WTC11 (cell line): ENCODE results near the gene SLCO2A1. TPM values are rescaled to one million over a fixed set of nuclear protein-coding genes. Genes with fewer than 3 reads are reported as not detected.

Experiments
- ATAC-seq: fragments of 200-7000 bp; cut with Tn5 transposase; 2 replicates; pipeline ENCODE4 v1.10.0; 2021; ENCODE audit warnings: mild to moderate bottlenecking, moderate library complexity
- CTCF ChIA-PET: fragments of 300-600 bp; sonication (Branson Sonifier 250); formaldehyde crosslinking; loops from one replicate; lab custom pipeline; 2021; ENCODE audit warnings: antibody characterized with exemption; lab: Charles Lee
- POLR2A ChIA-PET: fragments of 350-600 bp; sonication (Branson Sonifier 250); formaldehyde crosslinking; loops from one replicate; lab custom pipeline; 2021; ENCODE audit warnings: antibody characterized with exemption; lab: Charles Lee
- DNase-seq: peaks from one replicate; pipeline ENCODE4 v3.0.0; 2021; ENCODE audit warnings: low spot score
- H3K27ac Mint-ChIP-seq: 2 replicates; pipeline ENCODE4 v1.8.0; 2021; ENCODE audit warnings: mixed read lengths
- H3K27me3 Mint-ChIP-seq: 2 replicates; pipeline ENCODE4 v1.8.0; 2021; ENCODE audit warnings: low read depth, mild to moderate bottlenecking, moderate library complexity, mixed read lengths
- H3K36me3 Mint-ChIP-seq: 2 replicates; pipeline ENCODE4 v1.8.0; 2021; ENCODE audit warnings: mixed read lengths
- H3K4me1 Mint-ChIP-seq: 2 replicates; pipeline ENCODE4 v1.8.0; 2022; ENCODE audit warnings: mixed read lengths
- H3K4me3 Mint-ChIP-seq: 2 replicates; pipeline ENCODE4 v1.8.0; 2021; ENCODE audit warnings: mild to moderate bottlenecking, moderate library complexity, mixed read lengths
- H3K9me3 Mint-ChIP-seq: 2 replicates; pipeline ENCODE4 v1.8.0; 2021; ENCODE audit warnings: mixed read lengths
- CDX4 ChIP-seq: fragments of 250-450 bp; sonication (Bioruptor Pico); IDR thresholded peaks from 2 replicates; pipeline ENCODE4 v1.9.0; 2021; ENCODE audit warnings: moderate library complexity, mild to moderate bottlenecking, inconsistent platforms, borderline replicate concordance
- CREM ChIP-seq: sonication (generic); formaldehyde crosslinking; IDR thresholded peaks from 2 replicates; pipeline ENCODE4 v1.8.1; 2022; ENCODE audit warnings: mild to moderate bottlenecking, missing genetic modification reagents, moderate library complexity
- ELF4 ChIP-seq: sonication (generic); formaldehyde crosslinking; IDR thresholded peaks from 2 replicates; pipeline ENCODE4 v1.8.1; 2022; ENCODE audit warnings: low read depth, mild to moderate bottlenecking, moderate library complexity, missing genetic modification reagents
- FOXJ3 ChIP-seq: sonication (generic); formaldehyde crosslinking; IDR thresholded peaks from 2 replicates; pipeline ENCODE4 v1.9.0; 2021; ENCODE audit warnings: missing genetic modification reagents, mild to moderate bottlenecking, borderline replicate concordance
- GRHL2 ChIP-seq: fragments of 250-450 bp; sonication (Bioruptor Pico); IDR thresholded peaks from 2 replicates; pipeline ENCODE4 v1.8.0; 2022; ENCODE audit warnings: mild to moderate bottlenecking, moderate library complexity; ENCODE audit not compliant: insufficient replicate concordance, severe bottlenecking
- GTF2I ChIP-seq: fragments of 250-450 bp; sonication (Bioruptor Pico); conservative IDR thresholded peaks from 2 replicates; pipeline ENCODE4 v1.4.0; 2021; ENCODE audit warnings: mild to moderate bottlenecking
- JAZF1 ChIP-seq: fragments of 250-450 bp; sonication (Bioruptor Pico); IDR thresholded peaks from 2 replicates; pipeline ENCODE4 v1.9.0; 2021; ENCODE audit warnings: moderate library complexity, mild to moderate bottlenecking, inconsistent platforms
- KAT7 ChIP-seq: sonication (generic); formaldehyde crosslinking; IDR thresholded peaks from 2 replicates; pipeline ENCODE4 v1.8.1; 2023; ENCODE audit warnings: missing genetic modification reagents, mild to moderate bottlenecking, borderline replicate concordance
- MAX ChIP-seq: sonication (generic); formaldehyde crosslinking; IDR thresholded peaks from 2 replicates; pipeline ENCODE4 v1.8.0; 2022; ENCODE audit warnings: mild to moderate bottlenecking, missing genetic modification reagents
- MXD4 ChIP-seq: fragments of 250-450 bp; sonication (Bioruptor Pico); IDR thresholded peaks from 2 replicates; pipeline ENCODE4 v1.8.0; 2021; ENCODE audit warnings: mild to moderate bottlenecking, moderate library complexity, borderline replicate concordance
- MYBL2 ChIP-seq: sonication (generic); formaldehyde crosslinking; IDR thresholded peaks from 2 replicates; pipeline ENCODE4 v1.8.1; 2023; ENCODE audit warnings: mild to moderate bottlenecking, moderate library complexity, missing genetic modification reagents
- NFYB ChIP-seq: sonication (generic); formaldehyde crosslinking; conservative IDR thresholded peaks from 2 replicates; pipeline ENCODE4 v1.8.0; 2022; ENCODE audit warnings: low read depth, missing genetic modification reagents
- NR1H2 ChIP-seq: sonication (generic); formaldehyde crosslinking; IDR thresholded peaks from 2 replicates; pipeline ENCODE4 v1.9.0; 2021; ENCODE audit warnings: mild to moderate bottlenecking, moderate library complexity, missing genetic modification reagents
- NR3C1 ChIP-seq: sonication (generic); formaldehyde crosslinking; conservative IDR thresholded peaks from 2 replicates; pipeline ENCODE4 v1.8.1; 2023; ENCODE audit warnings: low read depth, mild to moderate bottlenecking, missing genetic modification reagents
- PREB ChIP-seq: sonication (generic); formaldehyde crosslinking; IDR thresholded peaks from 2 replicates; pipeline ENCODE4 v1.8.1; 2022; ENCODE audit warnings: mild to moderate bottlenecking, missing genetic modification reagents, moderate library complexity, borderline replicate concordance
- RORB ChIP-seq: fragments of 250-450 bp; sonication (Bioruptor Pico); IDR thresholded peaks from 2 replicates; pipeline ENCODE4 v1.9.0; 2021; ENCODE audit warnings: mild to moderate bottlenecking
- TP53 ChIP-seq: sonication (generic); formaldehyde crosslinking; IDR thresholded peaks from 2 replicates; pipeline ENCODE4 v1.8.1; 2023; ENCODE audit warnings: mild to moderate bottlenecking, missing genetic modification reagents
- ZBTB21 ChIP-seq: sonication (generic); formaldehyde crosslinking; IDR thresholded peaks from 2 replicates; pipeline ENCODE4 v1.8.1; 2023; ENCODE audit warnings: mild to moderate bottlenecking, missing genetic modification reagents, borderline replicate concordance
- ZNF317 ChIP-seq: sonication (generic); formaldehyde crosslinking; IDR thresholded peaks from 2 replicates; pipeline ENCODE4 v1.8.1; 2023; ENCODE audit warnings: low read depth, mild to moderate bottlenecking, moderate library complexity, missing genetic modification reagents, borderline replicate concordance
- ZNF416 ChIP-seq: fragments of 250-450 bp; sonication (Bioruptor Pico); IDR thresholded peaks from 2 replicates; pipeline ENCODE4 v1.9.0; 2021; ENCODE audit warnings: mild to moderate bottlenecking, inconsistent platforms
- ZNF512 ChIP-seq: sonication (generic); formaldehyde crosslinking; IDR thresholded peaks from 2 replicates; pipeline ENCODE4 v1.8.1; 2022; ENCODE audit warnings: missing genetic modification reagents, borderline replicate concordance
- total RNA-seq: library from RNA; stranded (reverse); gene quantifications from 3 replicates; pipeline ENCODE4 v1.2.3, GENCODE V29; 2021

The SLCO2A1 gene
- total RNA-seq, 1 experiment from 2014 or later: 3.3 TPM

GRCh38 chr3:133987136-133987535 is 42.6 kb downstream of the SLCO2A1 start:
- DNase-seq (no peak), ATAC-seq (no peak)
- Mint-ChIP-seq H3K27me3 (peaks cover 6% of the 10 kb centered on the region; the same call in 1 of the 2 replicates), H3K27ac (no peak overlapping the region), H3K4me3 (no peak overlapping the region), H3K9me3 (peaks cover 8% of the 10 kb centered on the region; the same call in 1 of the 2 replicates), H3K4me1 (peaks cover 65% of the 10 kb centered on the region), H3K36me3 (no peaks in the 10 kb centered on the region)
- POLR2A ChIA-PET: interaction anchor here (0.5 kb wide), 1 partner anchor 456 kb away, joined by 4 read pairs; no protein-coding TSS in a partner anchor
- CTCF ChIA-PET: no interaction called here
- TF ChIP-seq ELF4 (CRISPR knock-in tag): no peak
- no peak for TF ChIP-seq FOXJ3 (CRISPR knock-in tag)
- no peak for TF ChIP-seq MYBL2 (CRISPR knock-in tag)
- no peak for TF ChIP-seq GTF2I (CRISPR knock-in tag)
- TF ChIP-seq NFYB (CRISPR knock-in tag): no peak
- TF ChIP-seq ZNF317 (CRISPR knock-in tag): no peak
- no peak for TF ChIP-seq MAX (CRISPR knock-in tag)

- Mint-ChIP-seq H3K27me3 (peaks cover 6% of the 10 kb centered on the region; the same call in 1 of the 2 replicates), H3K27ac (no peak overlapping the region), H3K4me1 (peaks cover 60% of the 10 kb centered on the region), H3K9me3 (peaks cover 8% of the 10 kb centered on the region; the same call in 1 of the 2 replicates), H3K4me3 (no peak overlapping the region), H3K36me3 (no peaks in the 10 kb centered on the region)
- TF ChIP-seq NR3C1 (CRISPR knock-in tag) (no peak), GRHL2 (CRISPR knock-in tag) (no peak), PREB (CRISPR knock-in tag) (no peak), TP53 (CRISPR knock-in tag) (no peak), MYBL2 (CRISPR knock-in tag) (no peak), MXD4 (CRISPR knock-in tag) (no peak), ZNF512 (CRISPR knock-in tag) (no peak), ZBTB21 (CRISPR knock-in tag) (no peak), KAT7 (CRISPR knock-in tag) (no peak), NR1H2 (CRISPR knock-in tag) (no peak), ZNF416 (no peak)
- no peak for DNase-seq
- CTCF ChIA-PET: interaction anchor here (0.6 kb wide), 1 partner anchor 22 kb away, joined by 3 read pairs; no protein-coding TSS in a partner anchor
- ATAC-seq: no peak
- POLR2A ChIA-PET: no interaction called here
Observed at GRCh38 chr3:133986311-133986710, 43.4 kb downstream of the SLCO2A1 start.

- TF ChIP-seq JAZF1 (CRISPR knock-in tag): no peak
- no peak for TF ChIP-seq RORB
- TF ChIP-seq ZBTB21 (CRISPR knock-in tag): no peak
- TF ChIP-seq CDX4 (CRISPR knock-in tag): no peak
- no peak for TF ChIP-seq CREM (CRISPR knock-in tag)
- TF ChIP-seq NR1H2 (CRISPR knock-in tag): no peak
- no peak overlapping the region for H3K4me3 Mint-ChIP-seq
- ATAC-seq (no peak), DNase-seq (no peak)
- CTCF ChIA-PET: no interaction called here
- H3K9me3 Mint-ChIP-seq: peaks cover 8% of the 10 kb centered on the region; the same call in 1 of the 2 replicates
- peaks cover 58% of the 10 kb centered on the region for H3K4me1 Mint-ChIP-seq
- peaks cover 6% of the 10 kb centered on the region; the same call in 1 of the 2 replicates for H3K27me3 Mint-ChIP-seq
- no peaks in the 10 kb centered on the region for H3K36me3 Mint-ChIP-seq
- no peak overlapping the region for H3K27ac Mint-ChIP-seq
- POLR2A ChIA-PET: no interaction called here
Observed at GRCh38 chr3:133984975-133985374, 44.8 kb downstream of the SLCO2A1 start.
